SK-N-SH treated with all-trans-retinoic acid at 6 μM for 48 hours (cell line): ENCODE data around the gene ZAR1L.
A peak's percentile ranks its signal among the peaks of the same experiment; 100 is the strongest.

Experiments
- ATAC-seq: fragments of 200-7000 bp; cut with Tn5 transposase; 3 replicates; pipeline ENCODE4 v1.9.1; 2020; ENCODE audit warnings: mild to moderate bottlenecking, moderate library complexity
- BACH2 ChIP-seq: fragments of 250-450 bp; sonication (Bioruptor Pico); IDR thresholded peaks from 2 replicates; pipeline ENCODE4 v1.9.0; 2021; ENCODE audit warnings: mild to moderate bottlenecking, borderline replicate concordance
- CREB5 ChIP-seq: fragments of 250-450 bp; sonication (Bioruptor Pico); IDR thresholded peaks from 2 replicates; pipeline ENCODE4 v1.5.1; 2020; ENCODE audit warnings: low read depth, mild to moderate bottlenecking, moderate library complexity
- CSDC2 ChIP-seq: fragments of 250-450 bp; sonication (Bioruptor Pico); IDR thresholded peaks from 2 replicates; pipeline ENCODE4 v1.5.0; 2020; ENCODE audit warnings: mild to moderate bottlenecking, moderate library complexity
- CSRNP3 ChIP-seq: fragments of 250-450 bp; sonication (Bioruptor Pico); IDR thresholded peaks from 2 replicates; pipeline ENCODE4 v1.5.1; 2021; ENCODE audit warnings: mild to moderate bottlenecking, moderate library complexity
- ESRRG ChIP-seq: fragments of 250-450 bp; sonication (Bioruptor Pico); IDR thresholded peaks from 2 replicates; pipeline ENCODE4 v1.6.1; 2021; ENCODE audit warnings: mild to moderate bottlenecking
- ISL1 ChIP-seq: fragments of 250-450 bp; sonication (Bioruptor Pico); IDR thresholded peaks from 2 replicates; pipeline ENCODE4 v2.1.2; 2022; ENCODE audit warnings: mild to moderate bottlenecking, moderate library complexity
- OSR1 ChIP-seq: fragments of 250-450 bp; sonication (Bioruptor Pico); IDR thresholded peaks from 2 replicates; pipeline ENCODE4 v1.8.0; 2022; ENCODE audit warnings: moderate library complexity, mild to moderate bottlenecking, inconsistent platforms
- PATZ1 ChIP-seq: fragments of 250-450 bp; sonication (Bioruptor Pico); IDR thresholded peaks from 2 replicates; pipeline ENCODE4 v1.8.0; 2020; ENCODE audit warnings: mild to moderate bottlenecking, moderate library complexity, borderline replicate concordance
- POU6F1 ChIP-seq: fragments of 250-450 bp; sonication (Bioruptor Pico); IDR thresholded peaks from 2 replicates; pipeline ENCODE4 v1.8.0; 2021; ENCODE audit warnings: low read depth, mild to moderate bottlenecking, moderate library complexity, borderline replicate concordance
- PPARA ChIP-seq: fragments of 250-450 bp; sonication (Bioruptor Pico); IDR thresholded peaks from 2 replicates; pipeline ENCODE4 v1.5.0; 2020; ENCODE audit warnings: mild to moderate bottlenecking, borderline replicate concordance
- RARB ChIP-seq: fragments of 250-450 bp; sonication (Bioruptor Pico); IDR thresholded peaks from 2 replicates; pipeline ENCODE4 v1.8.0; 2021; ENCODE audit warnings: mild to moderate bottlenecking, moderate library complexity
- SNAI2 ChIP-seq: fragments of 250-450 bp; sonication (Bioruptor Pico); IDR thresholded peaks from 2 replicates; pipeline ENCODE4 v1.5.0; 2020; ENCODE audit warnings: mild to moderate bottlenecking, moderate library complexity
- TCF4 ChIP-seq: fragments of 250-450 bp; sonication (Bioruptor Pico); IDR thresholded peaks from 2 replicates; pipeline ENCODE4 v1.8.0; 2021; ENCODE audit warnings: mild to moderate bottlenecking, moderate library complexity, borderline replicate concordance
- TOX ChIP-seq: fragments of 250-450 bp; sonication (Bioruptor Pico); IDR thresholded peaks from 2 replicates; pipeline ENCODE4 v1.8.0; 2021; ENCODE audit warnings: mild to moderate bottlenecking, moderate library complexity, borderline replicate concordance
- TSHZ2 ChIP-seq: fragments of 250-450 bp; sonication (Bioruptor Pico); IDR thresholded peaks from 2 replicates; pipeline ENCODE4 v1.5.0; 2020; ENCODE audit warnings: mild to moderate bottlenecking, moderate library complexity
- ZC3H10 ChIP-seq: fragments of 250-450 bp; sonication (Bioruptor Pico); IDR thresholded peaks from 2 replicates; pipeline ENCODE4 v1.5.1; 2021; ENCODE audit warnings: mild to moderate bottlenecking, moderate library complexity
- ZFP30 ChIP-seq: fragments of 450-650 bp; formaldehyde crosslinking; IDR thresholded peaks from 2 replicates; pipeline ENCODE4 v1.5.0; 2022; ENCODE audit warnings: mild to moderate bottlenecking, moderate library complexity
- ZNF565 ChIP-seq: fragments of 450-650 bp; formaldehyde crosslinking; conservative IDR thresholded peaks from 2 replicates; pipeline ENCODE4 v1.5.0; 2020; ENCODE audit warnings: low read depth, mild to moderate bottlenecking, moderate library complexity
- ZNF70 ChIP-seq: fragments of 450-650 bp; formaldehyde crosslinking; IDR thresholded peaks from 2 replicates; pipeline ENCODE4 v1.5.0; 2020; ENCODE audit warnings: mild to moderate bottlenecking, moderate library complexity
- ZNF8 ChIP-seq: fragments of 450-650 bp; formaldehyde crosslinking; IDR thresholded peaks from 2 replicates; pipeline ENCODE4 v1.5.0; 2020; ENCODE audit warnings: mild to moderate bottlenecking, moderate library complexity

Gene ZAR1L

GRCh38 chr13:32310134-32310706, 4.9 kb downstream of the ZAR1L start (continued):
- TF ChIP-seq CREB5 (no peak), SNAI2 (CRISPR knock-in tag) (no peak), ZC3H10 (CRISPR knock-in tag) (no peak)

GRCh38 chr13:32309312-32310133, 5.6 kb downstream of the ZAR1L start:
- peak; percentile 59 for ATAC-seq
- TF ChIP-seq RARB (CRISPR knock-in tag): no peak
- TF ChIP-seq ZNF8 (CRISPR knock-in tag): no peak
- no peak for TF ChIP-seq CSRNP3
- no peak for TF ChIP-seq ZC3H10 (CRISPR knock-in tag)
- TF ChIP-seq ZNF565 (CRISPR knock-in tag): no peak
- no peak for TF ChIP-seq BACH2 (CRISPR knock-in tag)
- no peak for TF ChIP-seq SNAI2 (CRISPR knock-in tag)
- no peak for TF ChIP-seq ZNF70
- TF ChIP-seq TSHZ2 (CRISPR knock-in tag): no peak

- no peak for ATAC-seq
These were observed 9.5 kb downstream of the ZAR1L start for GRCh38 chr13:32305646-32306045.

More at GRCh38 chr13:32305646-32306045, 9.5 kb downstream of the ZAR1L start:
- TF ChIP-seq TOX (CRISPR knock-in tag): no peak
- TF ChIP-seq BACH2 (CRISPR knock-in tag): no peak
- no peak for TF ChIP-seq ZC3H10 (CRISPR knock-in tag)
- no peak for TF ChIP-seq TSHZ2 (CRISPR knock-in tag)
- TF ChIP-seq RARB (CRISPR knock-in tag): no peak
- no peak for TF ChIP-seq ZNF8 (CRISPR knock-in tag)
- no peak for TF ChIP-seq CSRNP3
- no peak for TF ChIP-seq OSR1 (CRISPR knock-in tag)
- TF ChIP-seq CSDC2 (CRISPR knock-in tag): no peak
- no peak for TF ChIP-seq PPARA (CRISPR knock-in tag)
- TF ChIP-seq ZNF70: no peak
- no peak for TF ChIP-seq SNAI2 (CRISPR knock-in tag)
- TF ChIP-seq PATZ1 (CRISPR knock-in tag): no peak
- TF ChIP-seq ZNF565 (CRISPR knock-in tag): no peak
- TF ChIP-seq ZFP30: no peak
- no peak for TF ChIP-seq CREB5
- TF ChIP-seq POU6F1 (CRISPR knock-in tag): no peak
- no peak for TF ChIP-seq ISL1 (CRISPR knock-in tag)
- TF ChIP-seq ESRRG (CRISPR knock-in tag): no peak
- TF ChIP-seq TCF4 (CRISPR knock-in tag): no peak
